NT2/D1 (cell line): Measurements from ENCODE around the gene GCN1.
"Not testable (repeated sequence)": the region's sequence is repeated elsewhere in the genome, so short reads cannot be mapped to it uniquely, and the experiment has no call there.

Experiments
- DNase-seq: peaks from one replicate; pipeline ENCODE4 v3.0.0-alpha.2; 2011; ENCODE audit warnings: low read depth, low spot score
- H3K27me3 ChIP-seq: 2 replicates; pipeline ENCODE4 v1.6.0; 2011; ENCODE audit warnings: mild to moderate bottlenecking; ENCODE audit not compliant: insufficient read length, insufficient read depth
- H3K36me3 ChIP-seq: 2 replicates; pipeline ENCODE4 v1.6.1; 2011; ENCODE audit warnings: mild to moderate bottlenecking, low read length, mixed read lengths; ENCODE audit not compliant: insufficient read depth, insufficient read length
- H3K4me1 ChIP-seq: 2 replicates; pipeline ENCODE4 v1.5.1; 2011; ENCODE audit not compliant: insufficient read depth, insufficient read length
- H3K4me3 ChIP-seq: 2 replicates; pipeline ENCODE4 v1.5.1; 2011; ENCODE audit warnings: low read depth; ENCODE audit not compliant: insufficient read length
- H3K9ac ChIP-seq: 2 replicates; pipeline ENCODE4 v1.6.0; 2011; ENCODE audit warnings: low read depth; ENCODE audit not compliant: insufficient read length
- H3K9me3 ChIP-seq: 2 replicates; pipeline ENCODE4 v1.5.1; 2011; ENCODE audit warnings: mild to moderate bottlenecking, low read length; ENCODE audit not compliant: insufficient read depth
- SUZ12 ChIP-seq: IDR thresholded peaks from 2 replicates; pipeline ENCODE4 v1.6.1; 2011; ENCODE audit not compliant: insufficient read length, insufficient read depth; ENCODE audit errors: extremely low read depth
- YY1 ChIP-seq: IDR thresholded peaks from 2 replicates; pipeline ENCODE4 v1.6.1; 2011; ENCODE audit not compliant: insufficient read length, insufficient read depth
- ZNF274 ChIP-seq: IDR thresholded peaks from 2 replicates; pipeline ENCODE4 v1.6.1; 2011; ENCODE audit warnings: mild to moderate bottlenecking, low read depth, low read length

Gene GCN1

DNA sequence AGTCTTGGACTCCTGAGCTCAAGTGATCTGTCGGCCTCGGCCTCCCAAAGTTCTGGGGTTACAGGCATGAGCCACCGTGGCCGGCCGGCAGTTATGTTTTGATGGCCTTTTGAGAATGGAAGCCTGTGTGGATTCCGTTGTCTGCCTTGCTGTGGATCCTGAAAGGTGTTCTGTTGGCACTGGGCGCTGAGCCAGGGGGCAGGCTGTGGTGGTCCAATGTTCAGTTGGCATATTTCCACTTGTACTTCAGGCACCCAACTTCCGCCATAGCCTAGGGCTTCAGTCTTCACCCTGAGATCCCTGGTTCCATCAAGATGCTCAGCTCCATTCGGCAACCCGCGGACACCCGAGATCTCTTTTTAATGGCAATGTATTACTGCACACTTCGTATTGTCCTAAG lies 12.7 kb upstream of the GCN1 start:
- no peak for DNase-seq
- TF ChIP-seq SUZ12 = no peak
- no peak for TF ChIP-seq YY1
- TF ChIP-seq ZNF274 = no peak
- no peaks in the 10 kb centered on the region for H3K4me1 ChIP-seq
- H3K9ac ChIP-seq = no peak overlapping the region
- no peak overlapping the region for H3K4me3 ChIP-seq
- no peaks in the 10 kb centered on the region for H3K27me3 ChIP-seq
- peaks cover 58% of the 10 kb centered on the region for H3K36me3 ChIP-seq
- H3K9me3 ChIP-seq = no peaks in the 10 kb centered on the region

DNA sequence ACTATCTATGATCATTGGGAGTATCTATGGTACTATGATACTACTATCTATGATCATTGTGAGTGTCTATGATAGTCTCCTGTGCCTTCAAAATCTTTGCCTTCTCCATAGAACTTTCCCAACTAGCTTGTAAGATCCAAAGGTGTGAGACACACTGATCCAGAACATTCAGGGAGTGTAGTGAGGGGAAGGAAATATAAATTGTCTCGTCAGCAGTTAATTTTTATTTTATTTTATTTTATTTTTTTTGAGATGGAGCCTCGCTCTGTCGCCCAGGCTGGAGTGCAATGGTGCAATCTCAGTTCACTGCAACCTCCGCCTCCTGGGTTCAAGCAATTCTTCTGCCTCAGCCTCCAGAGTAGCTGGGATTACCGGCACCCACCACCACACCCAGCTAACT lies 12.3 kb upstream of the GCN1 start:
- not testable (repeated sequence) for H3K4me1 ChIP-seq, DNase-seq, H3K27me3 ChIP-seq, H3K9ac ChIP-seq, H3K4me3 ChIP-seq, H3K9me3 ChIP-seq
- H3K36me3 ChIP-seq = peaks cover 53% of the 10 kb centered on the region

DNA sequence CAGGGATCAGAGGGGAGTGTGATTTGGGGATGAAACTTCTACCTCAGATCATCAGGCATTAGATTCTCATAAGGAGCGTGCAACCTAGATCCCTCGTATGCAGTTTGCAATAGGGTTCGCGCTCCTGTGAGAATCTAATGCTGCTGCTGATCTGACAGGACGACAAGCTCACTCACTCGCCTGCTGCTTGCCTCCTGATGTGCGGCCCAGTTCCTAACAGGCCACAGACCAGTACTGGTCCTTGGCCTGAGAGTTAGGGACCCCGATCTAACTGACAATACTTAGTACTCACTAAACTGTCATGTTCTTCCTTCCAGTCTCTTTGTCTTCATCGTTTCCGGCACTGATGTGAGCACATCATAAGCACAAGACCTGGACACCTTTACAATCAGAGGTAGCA lies 11.7 kb upstream of the GCN1 start:
- Histone ChIP-seq H3K9me3 (no peaks in the 10 kb centered on the region), H3K36me3 (peaks cover 48% of the 10 kb centered on the region), H3K4me3 (peak overlapping the region; percentile 8), H3K4me1 (no peaks in the 10 kb centered on the region), H3K27me3 (no peaks in the 10 kb centered on the region), H3K9ac (no peak overlapping the region)
- TF ChIP-seq YY1 (no peak), ZNF274 (no peak), SUZ12 (no peak)
- DNase-seq = no peak

DNA sequence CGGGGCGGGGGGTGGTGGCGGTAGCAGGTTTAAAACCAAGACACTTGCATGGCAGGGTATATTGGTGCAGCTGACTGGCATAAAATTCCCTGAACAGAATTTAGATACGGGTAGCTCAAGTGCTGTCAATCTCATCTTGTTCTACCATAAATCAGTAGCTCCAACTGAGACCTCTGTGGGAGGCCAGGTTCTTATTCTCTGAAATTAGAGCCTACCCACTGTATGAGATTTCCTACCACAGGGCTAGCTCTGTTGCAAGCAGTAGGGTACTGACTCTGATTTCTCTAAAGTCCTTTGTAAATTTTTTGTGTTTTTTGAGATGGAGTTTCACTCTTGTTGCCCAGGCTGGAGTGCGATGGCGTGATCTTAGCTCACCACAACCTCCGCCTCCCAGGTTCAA lies 9.7 kb upstream of the GCN1 start:
- no peak overlapping the region for H3K4me3 ChIP-seq
- no peaks in the 10 kb centered on the region for H3K9me3 ChIP-seq
- TF ChIP-seq SUZ12 = no peak
- no peak for DNase-seq
- H3K27me3 ChIP-seq = no peaks in the 10 kb centered on the region
- no peak overlapping the region for H3K9ac ChIP-seq
- peaks cover 1% of the 10 kb centered on the region for H3K4me1 ChIP-seq
- H3K36me3 ChIP-seq = peaks cover 47% of the 10 kb centered on the region

DNA sequence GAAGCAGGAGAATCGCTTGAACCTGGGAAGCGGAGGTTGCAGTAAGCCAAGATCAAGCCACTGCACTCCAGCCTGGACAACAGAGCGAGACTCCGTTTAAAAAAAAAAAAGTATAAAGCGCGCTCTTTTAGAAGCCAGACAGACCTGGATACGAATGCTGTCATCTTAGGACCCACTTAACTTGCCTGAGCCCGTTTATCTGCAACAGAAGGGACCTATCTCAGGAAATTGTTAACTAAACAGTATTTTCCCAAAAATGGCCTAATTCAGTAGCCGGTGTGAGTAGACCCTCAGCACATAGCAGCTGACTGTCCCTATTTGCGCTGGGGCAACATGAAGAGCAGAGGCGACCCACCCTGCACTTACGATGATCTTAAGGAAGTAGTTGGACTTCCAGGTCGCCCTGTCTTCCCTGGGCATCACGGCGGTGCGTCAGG lies 5.9 kb upstream of the GCN1 start:
- no peak for DNase-seq
- Histone ChIP-seq H3K9me3 (no peaks in the 10 kb centered on the region), H3K9ac (peak overlapping the region; percentile 100), H3K27me3 (no peaks in the 10 kb centered on the region), H3K36me3 (peaks cover 56% of the 10 kb centered on the region), H3K4me1 (peaks cover 10% of the 10 kb centered on the region), H3K4me3 (peak overlapping the region; percentile 100)
- TF ChIP-seq SUZ12 (no peak), YY1 (no peak), ZNF274 (no peak)

DNA sequence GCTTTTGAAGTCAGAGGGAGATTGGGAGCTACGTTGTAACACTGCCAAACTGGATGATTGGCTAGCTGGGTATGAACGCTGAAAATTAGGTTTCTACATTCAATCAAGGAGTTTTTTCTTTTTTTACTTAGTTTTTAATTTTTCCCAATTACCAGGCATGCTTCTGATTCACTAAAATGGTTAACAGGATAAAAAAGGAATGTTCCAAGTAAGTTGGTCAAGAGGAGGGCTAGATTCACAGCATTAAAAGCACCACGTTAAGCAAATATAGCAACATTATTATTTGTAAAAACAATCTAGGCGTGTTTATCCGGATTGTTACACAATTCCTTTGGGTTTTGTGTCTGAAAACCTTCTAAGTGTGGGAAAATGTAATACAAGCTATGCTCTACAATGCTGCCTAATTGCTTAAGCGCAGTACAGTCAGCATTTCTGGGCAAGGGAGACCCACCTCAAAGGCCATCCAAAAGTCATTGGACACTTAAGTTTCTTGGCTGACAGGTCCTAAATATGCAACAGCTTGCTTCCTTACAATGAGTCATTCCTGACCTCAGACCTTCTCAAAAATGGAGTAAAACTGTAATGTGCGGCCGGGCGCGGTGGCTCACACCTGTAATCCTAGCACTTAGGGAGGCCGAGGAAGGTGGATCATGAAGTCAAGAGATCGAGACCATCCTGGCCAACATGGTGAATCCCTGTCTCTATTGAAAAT lies 5.2 kb upstream of the GCN1 start:
- Histone ChIP-seq H3K4me3 (peak overlapping the region; percentile 100), H3K27me3 (no peaks in the 10 kb centered on the region), H3K4me1 (peaks cover 14% of the 10 kb centered on the region), H3K9me3 (no peaks in the 10 kb centered on the region), H3K36me3 (peaks cover 54% of the 10 kb centered on the region), H3K9ac (peak overlapping the region; percentile 100)
- no peak for DNase-seq
- no peak for TF ChIP-seq YY1
- TF ChIP-seq ZNF274 = no peak
- TF ChIP-seq SUZ12 = no peak

DNA sequence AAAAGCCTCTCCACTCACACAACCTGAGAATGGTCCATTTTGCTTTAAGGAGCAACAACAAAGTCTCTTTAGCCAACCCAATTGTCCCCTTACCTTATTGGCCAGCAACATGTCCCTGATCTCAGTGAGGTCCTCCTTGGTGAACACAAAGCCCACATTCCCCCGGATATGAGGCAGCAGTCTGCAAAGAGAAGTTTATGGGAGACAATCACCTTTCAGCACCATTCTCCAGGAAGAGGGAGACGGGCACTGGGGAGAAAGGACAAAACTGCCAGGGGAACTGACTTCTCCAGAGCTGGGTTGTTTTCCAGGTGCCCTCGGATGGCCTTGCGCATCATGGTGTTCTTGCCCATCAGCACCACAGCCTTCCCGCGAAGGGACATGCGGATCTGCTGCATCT lies 4.5 kb upstream of the GCN1 start:
- peak overlapping the region; percentile 100 for H3K9ac ChIP-seq
- H3K4me3 ChIP-seq = peak overlapping the region; percentile 100
- peaks cover 14% of the 10 kb centered on the region for H3K4me1 ChIP-seq
- no peak for TF ChIP-seq SUZ12
- TF ChIP-seq YY1 = no peak
- TF ChIP-seq ZNF274 = no peak
- no peaks in the 10 kb centered on the region for H3K9me3 ChIP-seq
- peaks cover 52% of the 10 kb centered on the region for H3K36me3 ChIP-seq
- no peak for DNase-seq
- no peaks in the 10 kb centered on the region for H3K27me3 ChIP-seq

DNA sequence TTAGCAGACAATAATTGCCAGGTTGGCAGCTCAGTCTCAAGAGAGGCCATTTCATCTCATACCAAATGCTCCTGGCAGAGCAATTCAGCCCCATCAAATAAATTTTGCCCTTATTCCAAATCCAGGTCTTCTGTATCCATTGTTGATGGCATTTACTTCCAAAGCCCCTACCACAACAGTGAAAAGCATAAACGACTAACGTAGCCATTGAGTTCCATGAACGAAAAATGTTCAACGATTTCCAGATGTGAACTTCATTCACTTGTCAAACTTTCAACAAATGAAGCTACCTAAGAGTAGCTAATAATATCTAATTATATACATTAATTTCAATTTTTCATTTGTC lies 3.0 kb upstream of the GCN1 start:
- H3K36me3 ChIP-seq = peaks cover 52% of the 10 kb centered on the region
- TF ChIP-seq YY1 (no peak), SUZ12 (no peak)
- no peaks in the 10 kb centered on the region for H3K27me3 ChIP-seq
- DNase-seq = no peak
- peak overlapping the region; percentile 57 for H3K9ac ChIP-seq
- H3K9me3 ChIP-seq = no peaks in the 10 kb centered on the region
- peaks cover 14% of the 10 kb centered on the region for H3K4me1 ChIP-seq
- no peak overlapping the region for H3K4me3 ChIP-seq

DNA sequence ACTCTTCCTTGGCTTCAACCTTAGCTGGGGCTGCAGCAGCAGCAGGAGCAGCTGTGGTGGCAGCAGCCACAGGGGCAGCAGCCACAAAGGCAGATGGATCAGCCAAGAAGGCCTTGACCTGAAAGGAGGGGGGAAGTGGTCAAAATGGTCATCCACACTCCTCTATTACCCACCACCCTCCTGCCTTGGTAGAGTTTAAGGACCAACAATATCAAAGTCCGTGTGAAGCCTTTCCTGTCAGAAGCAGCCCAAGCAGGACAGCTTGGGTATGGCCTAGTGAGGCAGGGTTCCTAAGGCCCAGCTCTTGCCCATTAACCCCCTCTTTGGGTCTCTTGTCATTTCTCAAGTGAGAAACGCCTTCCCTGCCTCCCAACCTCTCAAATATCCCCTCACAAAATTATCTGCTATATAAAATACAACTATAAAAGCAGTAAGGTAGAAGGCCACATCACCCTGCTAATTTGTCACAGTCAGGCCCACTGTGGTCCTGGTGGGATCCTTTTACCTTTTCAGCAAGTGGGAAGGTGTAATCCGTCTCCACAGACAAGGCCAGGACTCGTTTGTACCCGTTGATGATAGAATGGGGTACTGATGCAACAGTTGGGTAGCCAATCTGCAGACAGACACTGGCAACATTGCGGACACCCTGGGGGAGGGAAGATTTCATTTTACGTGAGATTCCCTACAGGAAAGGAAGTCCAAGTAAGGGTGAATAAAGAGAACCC lies 2.5 kb upstream of the GCN1 start:
- peak overlapping the region; percentile 57 for H3K9ac ChIP-seq
- not testable (repeated sequence) for H3K9me3 ChIP-seq, H3K27me3 ChIP-seq, DNase-seq
- peaks cover 14% of the 10 kb centered on the region for H3K4me1 ChIP-seq
- H3K4me3 ChIP-seq = peak overlapping the region; percentile 12
- H3K36me3 ChIP-seq = peaks cover 54% of the 10 kb centered on the region
